Ishikawa (cell line): ENCODE data around the gene ATP13A3.

Source experiments
- CEBPB ChIP-seq: IDR thresholded peaks from 2 replicates; pipeline ENCODE4 v1.6.1; 2012
- CREB1 ChIP-seq: IDR thresholded peaks from 2 replicates; pipeline ENCODE4 v1.6.1; 2012; ENCODE audit warnings: low read depth
- EGR1 ChIP-seq: IDR thresholded peaks from 2 replicates; pipeline ENCODE4 v1.6.1; 2012
- EP300 ChIP-seq: IDR thresholded peaks from 2 replicates; pipeline ENCODE4 v1.6.1; 2012; ENCODE audit warnings: borderline replicate concordance
- FOXM1 ChIP-seq: IDR thresholded peaks from 2 replicates; pipeline ENCODE4 v1.6.1; 2012; ENCODE audit warnings: low read depth, borderline replicate concordance
- NFIC ChIP-seq: IDR thresholded peaks from 2 replicates; pipeline ENCODE4 v1.6.1; 2012
- RAD21 ChIP-seq: IDR thresholded peaks from 2 replicates; pipeline ENCODE4 v1.6.1; 2012; ENCODE audit warnings: low read depth
- TAF1 ChIP-seq: IDR thresholded peaks from 2 replicates; pipeline ENCODE4 v1.6.1; 2012; ENCODE audit warnings: low read depth, mild to moderate bottlenecking
- TCF12 ChIP-seq: IDR thresholded peaks from 2 replicates; pipeline ENCODE4 v1.6.1; 2012; ENCODE audit warnings: low read depth
- TEAD4 ChIP-seq: IDR thresholded peaks from 2 replicates; pipeline ENCODE4 v1.6.1; 2012
- YY1 ChIP-seq: IDR thresholded peaks from 2 replicates; pipeline ENCODE4 v1.6.1; 2012; ENCODE audit warnings: low read depth
- ZBTB7A ChIP-seq: IDR thresholded peaks from 2 replicates; pipeline ENCODE4 v1.6.1; 2012; ENCODE audit warnings: low read depth
- TF ChIP-seq, protein P1 (sequence below): IDR thresholded peaks from 2 replicates; pipeline ENCODE4 v1.6.1; 2012
- TF ChIP-seq, protein P2 (sequence below): IDR thresholded peaks from 2 replicates; pipeline ENCODE4 v1.6.1; 2012; ENCODE audit warnings: low read depth, mild to moderate bottlenecking
- TF ChIP-seq, protein P3 (sequence below): IDR thresholded peaks from 2 replicates; pipeline ENCODE4 v1.6.1; 2012

ATP13A3 gene

DNA sequence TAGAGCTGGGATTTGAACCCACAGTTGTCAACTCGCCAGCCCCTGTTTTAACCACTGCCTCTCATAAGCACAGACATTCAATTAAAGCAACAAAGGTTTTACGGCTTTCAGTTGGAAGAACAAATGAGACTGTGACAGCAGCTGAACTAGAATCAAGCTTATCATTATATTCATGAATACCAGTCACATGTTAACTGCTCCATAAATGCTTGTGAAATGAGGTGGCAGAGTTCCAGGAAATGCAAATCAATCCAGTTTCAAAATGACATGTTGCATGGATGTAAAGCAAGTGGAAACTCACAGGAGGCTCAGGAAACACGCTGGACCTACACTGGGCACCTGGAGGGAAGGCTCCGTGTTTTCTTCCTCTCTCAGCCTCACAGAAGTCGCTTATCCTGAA, 91.6 kb downstream of the ATP13A3 start:
- TF ChIP-seq EGR1: no peak
- no peak for TF ChIP-seq YY1
- TF ChIP-seq, protein P1, sequence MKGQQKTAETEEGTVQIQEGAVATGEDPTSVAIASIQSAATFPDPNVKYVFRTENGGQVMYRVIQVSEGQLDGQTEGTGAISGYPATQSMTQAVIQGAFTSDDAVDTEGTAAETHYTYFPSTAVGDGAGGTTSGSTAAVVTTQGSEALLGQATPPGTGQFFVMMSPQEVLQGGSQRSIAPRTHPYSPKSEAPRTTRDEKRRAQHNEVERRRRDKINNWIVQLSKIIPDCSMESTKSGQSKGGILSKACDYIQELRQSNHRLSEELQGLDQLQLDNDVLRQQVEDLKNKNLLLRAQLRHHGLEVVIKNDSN: no peak
- TF ChIP-seq, protein P2, sequence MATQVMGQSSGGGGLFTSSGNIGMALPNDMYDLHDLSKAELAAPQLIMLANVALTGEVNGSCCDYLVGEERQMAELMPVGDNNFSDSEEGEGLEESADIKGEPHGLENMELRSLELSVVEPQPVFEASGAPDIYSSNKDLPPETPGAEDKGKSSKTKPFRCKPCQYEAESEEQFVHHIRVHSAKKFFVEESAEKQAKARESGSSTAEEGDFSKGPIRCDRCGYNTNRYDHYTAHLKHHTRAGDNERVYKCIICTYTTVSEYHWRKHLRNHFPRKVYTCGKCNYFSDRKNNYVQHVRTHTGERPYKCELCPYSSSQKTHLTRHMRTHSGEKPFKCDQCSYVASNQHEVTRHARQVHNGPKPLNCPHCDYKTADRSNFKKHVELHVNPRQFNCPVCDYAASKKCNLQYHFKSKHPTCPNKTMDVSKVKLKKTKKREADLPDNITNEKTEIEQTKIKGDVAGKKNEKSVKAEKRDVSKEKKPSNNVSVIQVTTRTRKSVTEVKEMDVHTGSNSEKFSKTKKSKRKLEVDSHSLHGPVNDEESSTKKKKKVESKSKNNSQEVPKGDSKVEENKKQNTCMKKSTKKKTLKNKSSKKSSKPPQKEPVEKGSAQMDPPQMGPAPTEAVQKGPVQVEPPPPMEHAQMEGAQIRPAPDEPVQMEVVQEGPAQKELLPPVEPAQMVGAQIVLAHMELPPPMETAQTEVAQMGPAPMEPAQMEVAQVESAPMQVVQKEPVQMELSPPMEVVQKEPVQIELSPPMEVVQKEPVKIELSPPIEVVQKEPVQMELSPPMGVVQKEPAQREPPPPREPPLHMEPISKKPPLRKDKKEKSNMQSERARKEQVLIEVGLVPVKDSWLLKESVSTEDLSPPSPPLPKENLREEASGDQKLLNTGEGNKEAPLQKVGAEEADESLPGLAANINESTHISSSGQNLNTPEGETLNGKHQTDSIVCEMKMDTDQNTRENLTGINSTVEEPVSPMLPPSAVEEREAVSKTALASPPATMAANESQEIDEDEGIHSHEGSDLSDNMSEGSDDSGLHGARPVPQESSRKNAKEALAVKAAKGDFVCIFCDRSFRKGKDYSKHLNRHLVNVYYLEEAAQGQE: no peak
- TF ChIP-seq, protein P3, sequence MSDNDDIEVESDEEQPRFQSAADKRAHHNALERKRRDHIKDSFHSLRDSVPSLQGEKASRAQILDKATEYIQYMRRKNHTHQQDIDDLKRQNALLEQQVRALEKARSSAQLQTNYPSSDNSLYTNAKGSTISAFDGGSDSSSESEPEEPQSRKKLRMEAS: no peak
- no peak for TF ChIP-seq FOXM1
- no peak for TF ChIP-seq RAD21
- no peak for TF ChIP-seq CEBPB
- no peak for TF ChIP-seq CREB1
- TF ChIP-seq TCF12: no peak
- no peak for TF ChIP-seq TEAD4
- TF ChIP-seq TAF1: no peak
- TF ChIP-seq ZBTB7A: no peak
- no peak for TF ChIP-seq NFIC
- TF ChIP-seq EP300: no peak

DNA sequence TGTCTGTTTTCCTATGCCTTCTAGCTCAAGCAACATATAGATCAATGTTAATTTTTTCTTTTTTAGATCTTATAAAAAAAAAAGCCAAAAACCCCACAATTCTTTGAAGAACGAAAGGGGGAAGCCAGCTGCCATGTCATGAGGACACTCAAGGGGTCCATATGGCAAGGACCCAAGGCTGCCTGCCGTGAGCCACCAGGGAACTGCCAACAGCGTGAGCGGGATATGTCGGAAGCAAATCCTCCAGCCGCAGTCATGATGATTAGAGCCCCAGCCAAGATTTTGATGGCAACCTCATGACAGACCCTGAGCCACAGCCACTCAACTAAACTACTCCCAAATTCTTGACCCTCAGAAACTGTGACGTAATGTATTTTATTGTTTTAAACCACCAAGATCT, 94.2 kb downstream of the ATP13A3 start:
- TF ChIP-seq EP300 (no peak), YY1 (no peak), CREB1 (no peak), TEAD4 (no peak), TCF12 (no peak), NFIC (no peak), TAF1 (no peak), EGR1 (no peak), ZBTB7A (no peak), CEBPB (no peak)
- TF ChIP-seq, protein P1: no peak
- TF ChIP-seq, protein P3: no peak
- TF ChIP-seq, protein P2: no peak

DNA sequence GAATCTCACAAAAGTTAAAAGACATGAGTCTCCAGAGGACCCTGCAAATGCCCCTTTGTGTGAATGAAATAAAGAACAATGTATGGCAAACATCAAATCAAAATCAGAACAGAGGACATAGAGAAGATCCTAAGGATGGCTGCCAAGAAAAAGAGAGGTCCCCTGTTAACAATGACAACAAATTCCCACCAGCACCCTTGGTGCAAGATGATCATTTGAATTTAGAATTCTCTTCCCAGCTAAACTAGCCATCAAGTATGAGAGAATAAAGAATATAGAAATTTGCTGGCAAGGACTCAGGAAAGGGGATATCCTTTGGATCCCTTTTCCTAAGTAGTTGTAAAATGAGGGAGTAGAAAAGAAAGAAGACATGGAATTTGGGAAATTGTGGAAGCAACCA, 96.0 kb downstream of the ATP13A3 start:
- TF ChIP-seq TCF12: no peak
- TF ChIP-seq, protein P2: no peak
- TF ChIP-seq NFIC: no peak
- TF ChIP-seq, protein P1: no peak
- no peak for TF ChIP-seq EGR1
- TF ChIP-seq YY1: no peak
- TF ChIP-seq, protein P3: no peak

DNA sequence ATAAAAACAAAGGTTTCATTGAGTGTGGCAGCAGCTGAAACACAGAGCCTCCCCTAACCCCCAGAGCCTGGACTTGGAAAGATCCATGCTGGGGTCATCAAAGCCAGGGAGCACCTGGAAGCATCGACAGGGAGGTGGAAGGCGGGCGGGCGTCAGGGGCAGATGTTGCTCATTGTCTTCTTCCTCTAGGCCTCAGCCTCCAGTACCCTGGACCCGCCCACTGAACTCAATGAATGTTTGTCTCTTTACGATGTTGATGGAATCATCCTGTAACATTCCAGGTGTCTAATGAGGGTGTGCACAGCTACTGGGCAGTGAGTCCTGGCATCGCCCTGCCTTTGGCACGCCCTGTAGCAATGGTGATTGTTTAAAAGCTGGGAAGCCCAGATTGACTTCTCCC, 97.5 kb downstream of the ATP13A3 start:
- TF ChIP-seq, protein P2: no peak
- TF ChIP-seq EGR1 (no peak), YY1 (no peak), FOXM1 (no peak), TAF1 (no peak), RAD21 (no peak), EP300 (no peak), ZBTB7A (no peak), TEAD4 (no peak), TCF12 (no peak), CEBPB (no peak)
- TF ChIP-seq, protein P3: no peak
